Testis (tissue), 3 donors: ENCODE measurements around the gene SCFD2. TPM values are rescaled to one million over a fixed set of nuclear protein-coding genes. Genes with fewer than 3 reads are reported as not detected.
"Not testable (repeated sequence)": the region's sequence is repeated elsewhere in the genome, so short reads cannot be mapped to it uniquely, and the experiment has no call there.

Experiments
- DNase-seq: peaks from one replicate; pipeline ENCODE4 v3.0.0-alpha.2; 2019
- H3K27ac ChIP-seq, 2 donors: fragments of 200-600 bp; sonication (generic); one replicate each; pipeline ENCODE4 v1.5.1; 2019
- H3K27me3 ChIP-seq: fragments of 200-600 bp; sonication (generic); one replicate; pipeline ENCODE4 v1.5.1; 2019
- H3K36me3 ChIP-seq: fragments of 200-600 bp; sonication (generic); one replicate; pipeline ENCODE4 v1.5.1; 2017; ENCODE audit warnings: low read depth; ENCODE audit errors: missing control alignments
- H3K4me1 ChIP-seq: fragments of 200-600 bp; sonication (generic); one replicate; pipeline ENCODE4 v1.5.1; 2019
- H3K4me3 ChIP-seq, 2 donors: fragments of 200-600 bp; sonication (generic); one replicate each; pipeline ENCODE4 v1.5.1; 2017 to 2019
- H3K9me3 ChIP-seq: fragments of 200-600 bp; sonication (generic); one replicate; pipeline ENCODE4 v1.5.1; 2017
- POLR2A ChIP-seq: fragments of 450-650 bp; IDR thresholded peaks from one replicate; pipeline ENCODE4 v1.6.1; 2017; ENCODE audit warnings: antibody characterized with exemption, mild to moderate bottlenecking, moderate library complexity
- WGBS, 2 donors: methylation state at CpG; one replicate each; pipeline ENCODE4 v1.1.5; 2018; 5-methylcytosine and 5-hydroxymethylcytosine counted together
- intact Hi-C: fragments of 100-400 bp; cut with DNase I; formaldehyde crosslinking; loops from one replicate; pipeline ENCODE4 v1.15.1; 2023; ENCODE audit warnings: low total_unique reads
- polyA plus RNA-seq: library from polyadenylated mRNA; stranded (reverse); fragments of 350-450 nt; fragmentation: Illumina TruSeq; extraction: RNeasy Lipid Tissue Mini Kit (QIAGEN cat#74804); gene quantifications from one replicate; pipeline ENCODE4 v1.2.3, GENCODE V29; 2014; ENCODE audit warnings: low read depth, low replicate concordance; ENCODE audit not compliant: insufficient read depth
- total RNA-seq, 2 donors: library from RNA; depleted of rRNA; stranded (reverse); fragments of >200 nt; gene quantifications; one replicate each; pipeline ENCODE4 v1.2.3, GENCODE V29; 2016
- TF ChIP-seq, protein P1 (sequence below), 3 experiments: fragments of 450-650 bp in 2 of 3; fragments of 200-600 bp in 1 of 3; sonication (generic) in 1 of 3; IDR thresholded peaks; one replicate each; pipeline ENCODE4 v1.5.1; 2016 to 2019; ENCODE audit warnings: antibody characterized with exemption in 3 of 3, mild to moderate bottlenecking in 2 of 3, moderate library complexity in 1 of 3

The SCFD2 gene
- total and polyA plus RNA-seq, 3 donors from 2014 or later, result 6.0 to 24.5 (median 21.3) TPM

DNA sequence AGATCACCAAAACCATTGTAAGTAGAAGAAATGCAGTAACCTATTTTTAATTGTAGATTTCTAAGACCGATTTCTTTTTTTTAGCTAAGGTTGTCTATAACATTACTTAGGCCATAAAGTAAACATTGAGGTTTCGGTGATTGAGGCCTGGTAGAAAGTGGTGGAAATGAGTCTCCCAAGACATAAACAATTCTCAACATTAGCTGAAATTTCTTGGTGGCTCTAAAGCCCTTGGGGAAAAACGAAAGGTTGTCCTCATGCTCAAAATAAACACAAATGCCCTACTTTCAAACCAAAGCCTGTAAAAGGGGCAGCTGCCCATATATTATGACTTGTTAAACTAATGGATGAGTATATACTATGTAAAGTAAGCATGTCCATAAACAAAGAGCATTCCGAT lies 98.8 kb downstream of the SCFD2 start:
- no peaks in the 10 kb centered on the region for H3K9me3 ChIP-seq
- no peak overlapping the region for H3K4me3 ChIP-seq
- no peaks in the 10 kb centered on the region for H3K27me3 ChIP-seq
- H3K36me3 ChIP-seq, result no peaks in the 10 kb centered on the region
- no peak overlapping the region for H3K27ac ChIP-seq
- H3K4me1 ChIP-seq, result no peaks in the 10 kb centered on the region
- no peak for DNase-seq
- intact Hi-C loops, result no loop called here
- 93 to 94% methylated on average over 4 of the region's 4 CpGs for WGBS, 2 donors
- TF ChIP-seq, protein P1, sequence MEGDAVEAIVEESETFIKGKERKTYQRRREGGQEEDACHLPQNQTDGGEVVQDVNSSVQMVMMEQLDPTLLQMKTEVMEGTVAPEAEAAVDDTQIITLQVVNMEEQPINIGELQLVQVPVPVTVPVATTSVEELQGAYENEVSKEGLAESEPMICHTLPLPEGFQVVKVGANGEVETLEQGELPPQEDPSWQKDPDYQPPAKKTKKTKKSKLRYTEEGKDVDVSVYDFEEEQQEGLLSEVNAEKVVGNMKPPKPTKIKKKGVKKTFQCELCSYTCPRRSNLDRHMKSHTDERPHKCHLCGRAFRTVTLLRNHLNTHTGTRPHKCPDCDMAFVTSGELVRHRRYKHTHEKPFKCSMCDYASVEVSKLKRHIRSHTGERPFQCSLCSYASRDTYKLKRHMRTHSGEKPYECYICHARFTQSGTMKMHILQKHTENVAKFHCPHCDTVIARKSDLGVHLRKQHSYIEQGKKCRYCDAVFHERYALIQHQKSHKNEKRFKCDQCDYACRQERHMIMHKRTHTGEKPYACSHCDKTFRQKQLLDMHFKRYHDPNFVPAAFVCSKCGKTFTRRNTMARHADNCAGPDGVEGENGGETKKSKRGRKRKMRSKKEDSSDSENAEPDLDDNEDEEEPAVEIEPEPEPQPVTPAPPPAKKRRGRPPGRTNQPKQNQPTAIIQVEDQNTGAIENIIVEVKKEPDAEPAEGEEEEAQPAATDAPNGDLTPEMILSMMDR (IDR thresholded peaks at IDR 0.05), result no peak
- no peak for TF ChIP-seq POLR2A

DNA sequence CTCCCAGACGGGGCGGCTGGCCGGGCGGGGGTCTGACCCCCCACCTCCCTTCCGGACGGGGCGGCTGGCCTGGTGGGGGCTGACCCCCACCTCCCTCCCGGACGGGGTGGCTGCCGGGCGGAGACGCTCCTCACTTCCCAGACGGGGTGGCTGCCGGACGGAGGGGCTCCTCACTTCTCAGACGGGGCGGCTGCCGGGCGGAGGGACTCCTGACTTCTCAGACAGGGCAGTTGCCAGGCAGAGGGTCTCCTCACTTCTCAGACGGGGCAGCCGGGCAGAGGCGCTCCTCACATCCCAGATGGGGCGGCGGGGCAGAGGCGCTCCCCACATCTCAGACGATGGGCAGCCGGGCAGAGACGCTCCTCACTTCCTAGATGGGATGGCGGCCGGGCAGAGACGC lies 109.9 kb downstream of the SCFD2 start:
- DNase-seq, H3K9me3 ChIP-seq: not testable (repeated sequence)
- 88 to 100% methylated on average over 3 to 14 of the region's 31 CpGs for WGBS, 2 donors

DNA sequence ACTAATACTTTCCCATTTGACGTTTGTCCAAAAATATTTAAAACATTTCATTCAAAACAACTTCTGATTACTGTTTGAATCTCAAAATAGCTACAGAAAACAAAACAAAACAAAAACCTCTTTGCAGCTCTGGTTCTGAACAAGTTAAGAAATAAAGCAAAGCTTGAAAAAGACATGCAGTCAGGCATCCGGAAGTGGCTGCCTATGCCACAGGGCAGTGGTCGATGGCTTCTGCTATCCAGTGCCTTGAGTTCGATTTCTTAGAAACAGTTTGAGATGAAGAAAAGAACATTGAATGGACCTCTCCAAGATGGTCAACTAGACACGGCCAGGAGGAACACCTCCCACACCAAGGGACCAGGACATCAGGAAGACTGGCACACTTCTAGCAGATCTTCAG lies 125.3 kb downstream of the SCFD2 start:
- Histone ChIP-seq H3K4me3 (no peak overlapping the region), H3K4me1 (no peaks in the 10 kb centered on the region), H3K36me3 (no peaks in the 10 kb centered on the region), H3K27ac (no peak overlapping the region), H3K9me3 (no peaks in the 10 kb centered on the region), H3K27me3 (no peaks in the 10 kb centered on the region)
- TF ChIP-seq, protein P1 (IDR thresholded peaks at IDR 0.05), result no peak
- no peak for DNase-seq
- intact Hi-C loops, result no loop called here
- WGBS, 2 donors, result 63 to 74% methylated on average over 5 of the region's 5 CpGs

More for the DNA sequence above, 109.9 kb downstream of the SCFD2 start:
- H3K4me3 ChIP-seq, H3K4me1 ChIP-seq, H3K27ac ChIP-seq, H3K36me3 ChIP-seq, H3K27me3 ChIP-seq, intact Hi-C loops: not testable (repeated sequence)

DNA sequence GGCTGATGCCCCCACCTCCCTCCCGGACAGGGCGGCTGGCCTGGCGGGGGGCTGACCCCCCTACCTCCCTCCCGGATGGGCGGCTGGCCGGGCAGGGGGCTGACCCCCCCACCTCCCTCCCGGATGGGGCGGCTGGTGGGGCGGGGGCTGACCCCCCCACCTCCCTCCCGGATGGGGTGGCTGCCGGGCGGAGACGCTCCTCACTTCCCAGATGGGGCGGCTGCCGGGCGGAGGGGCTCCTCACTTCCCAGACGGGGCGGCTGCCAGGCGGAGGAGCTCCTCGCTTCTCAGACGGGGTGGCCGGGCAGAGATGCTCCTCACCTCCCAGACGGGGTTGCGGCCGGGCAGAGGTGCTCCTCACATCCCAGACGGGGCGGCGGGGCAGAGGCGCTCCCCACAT lies 127.5 kb downstream of the SCFD2 start:
- H3K9me3 ChIP-seq, H3K4me1 ChIP-seq, H3K27me3 ChIP-seq, H3K27ac ChIP-seq, H3K4me3 ChIP-seq, intact Hi-C loops, DNase-seq, H3K36me3 ChIP-seq: not testable (repeated sequence)
- 95% methylated on average over 13 of the region's 29 CpGs; no CpG with 5 or more reads in 1 of the 2 donors for WGBS, 2 donors

DNA sequence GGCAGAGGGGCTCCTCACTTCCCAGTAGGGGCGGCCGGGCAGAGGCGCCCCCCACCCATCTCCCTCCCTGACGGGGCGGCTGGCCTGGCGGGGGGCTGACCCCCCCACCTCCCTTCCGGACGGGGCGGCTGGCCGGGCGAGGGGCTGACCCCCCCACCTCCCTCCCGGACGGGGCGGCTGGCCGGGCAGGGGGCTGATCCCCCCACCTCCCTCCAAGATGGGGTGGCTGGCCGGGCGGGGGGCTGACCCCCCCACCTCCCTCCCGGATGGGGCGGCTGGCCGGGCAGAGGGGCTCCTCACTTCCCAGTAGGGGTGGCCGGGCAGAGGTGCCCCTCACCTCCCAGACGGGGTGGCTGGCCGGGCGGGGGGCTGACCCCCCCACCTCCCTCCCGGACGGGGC lies 128.1 kb downstream of the SCFD2 start:
- DNase-seq, H3K9me3 ChIP-seq, H3K4me3 ChIP-seq, intact Hi-C loops, H3K36me3 ChIP-seq, H3K4me1 ChIP-seq, H3K27ac ChIP-seq, H3K27me3 ChIP-seq: not testable (repeated sequence)
- WGBS, 2 donors, result no CpG with 5 or more reads among the region's 26 CpGs

DNA sequence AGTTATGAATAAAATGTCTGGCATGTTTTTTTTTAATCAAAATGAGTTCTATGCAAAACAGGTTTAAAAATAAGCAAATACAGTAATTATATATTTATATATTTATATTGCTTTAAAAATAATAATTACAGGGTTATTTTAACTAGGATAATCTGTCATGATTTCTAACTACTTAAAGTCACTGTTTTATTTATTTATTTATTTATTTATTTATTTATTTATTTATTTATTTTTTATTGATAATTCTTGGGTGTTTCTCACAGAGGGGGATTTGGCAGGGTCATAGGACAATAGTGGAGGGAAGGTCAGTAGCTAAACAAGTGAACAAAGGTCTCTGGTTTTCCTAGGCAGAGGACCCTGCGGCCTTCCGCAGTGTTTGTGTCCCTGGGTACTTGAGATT lies 129.2 kb downstream of the SCFD2 start:
- DNase-seq, intact Hi-C loops, H3K9me3 ChIP-seq, H3K4me3 ChIP-seq, H3K27me3 ChIP-seq, H3K36me3 ChIP-seq, H3K4me1 ChIP-seq, H3K27ac ChIP-seq: not testable (repeated sequence)
- 86% methylated on average over 2 of the region's 2 CpGs; no CpG with 5 or more reads in 1 of the 2 donors for WGBS, 2 donors

DNA sequence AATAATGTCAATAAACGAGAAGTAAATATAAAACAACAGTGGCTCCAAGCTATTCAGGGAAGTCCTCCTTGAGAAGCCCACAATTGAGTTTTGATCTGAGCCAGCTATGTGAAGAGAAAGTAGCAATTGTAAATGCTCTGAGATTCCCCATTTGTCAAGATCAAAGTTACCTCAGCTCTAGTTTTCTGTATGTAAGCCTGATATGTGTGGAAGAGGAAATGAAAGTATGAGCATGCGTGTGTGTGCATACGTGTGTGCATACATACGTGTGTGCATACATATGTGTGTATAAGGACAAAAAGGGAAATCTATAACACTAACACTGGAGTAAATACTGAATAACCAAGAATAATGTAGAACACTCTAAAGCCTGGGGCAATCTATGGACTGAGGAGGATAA lies 130.3 kb downstream of the SCFD2 start:
- H3K4me3 ChIP-seq, result no peak overlapping the region
- TF ChIP-seq, protein P1 (IDR thresholded peaks at IDR 0.05), result no peak
- TF ChIP-seq POLR2A, result no peak
- no peaks in the 10 kb centered on the region for H3K36me3 ChIP-seq
- H3K27ac ChIP-seq, result no peak overlapping the region
- intact Hi-C loops, result no loop called here
- 83 to 87% methylated on average over 4 of the region's 4 CpGs for WGBS, 2 donors
- H3K4me1 ChIP-seq, result no peaks in the 10 kb centered on the region
- no peaks in the 10 kb centered on the region for H3K9me3 ChIP-seq
- no peaks in the 10 kb centered on the region for H3K27me3 ChIP-seq
- DNase-seq, result no peak
